GM18873 (cell line): ENCODE data around the gene LRRC41.
"Not testable (repeated sequence)": the region's sequence is repeated elsewhere in the genome, so short reads cannot be mapped to it uniquely, and the experiment has no call there.

Experiments
- ATAC-seq: cut with Tn5 transposase; IDR thresholded peaks from one replicate; pipeline ENCODE4 v1.9.1; 2021; ENCODE audit warnings: mild to moderate bottlenecking, moderate library complexity, moderate number of reproducible peaks; ENCODE audit not compliant: unreplicated experiment, low FRiP score

Gene LRRC41

DNA sequence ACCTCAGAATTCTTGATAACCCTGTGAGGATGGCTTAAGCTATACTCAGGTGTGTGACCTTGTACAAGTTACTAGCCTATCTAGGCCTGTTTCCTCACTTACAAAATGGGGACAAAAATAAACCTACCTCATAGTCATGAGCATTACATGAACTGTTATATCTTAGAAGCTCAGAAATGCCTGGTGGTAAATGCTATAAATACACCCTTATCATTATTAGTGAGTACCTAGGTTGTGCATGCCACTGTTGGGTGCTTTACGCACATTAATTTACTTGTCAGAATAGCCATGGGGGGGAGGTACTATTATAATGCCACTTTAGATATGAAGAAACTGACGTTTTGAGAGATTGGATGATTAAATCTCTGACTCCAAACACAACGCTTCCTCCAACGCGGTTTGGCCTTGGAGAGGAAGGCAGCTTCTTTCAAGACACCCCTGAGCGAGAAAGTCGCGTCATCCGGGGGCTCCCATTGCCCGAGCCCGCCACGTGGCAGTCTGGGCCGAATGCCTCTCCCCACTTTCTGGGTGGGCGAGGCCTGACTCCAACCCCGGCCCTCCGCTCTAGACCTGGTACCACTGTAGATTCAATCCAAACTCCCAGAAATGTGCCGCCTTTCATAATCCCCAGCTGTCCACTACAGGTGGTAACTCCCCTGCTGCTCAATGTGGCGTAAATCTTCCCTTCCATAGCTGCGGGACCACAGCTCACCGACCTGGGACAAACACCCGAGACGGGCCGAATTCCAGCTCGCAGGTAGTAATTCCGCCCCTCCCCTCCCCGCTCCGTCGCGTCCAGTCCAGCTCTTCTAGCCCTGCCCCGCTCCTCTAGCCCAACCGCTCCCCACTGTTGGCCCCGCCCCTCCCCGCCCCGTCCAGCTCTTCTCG is 56.6 kb downstream of the LRRC41 start:
- ATAC-seq = peak; percentile 21

DNA sequence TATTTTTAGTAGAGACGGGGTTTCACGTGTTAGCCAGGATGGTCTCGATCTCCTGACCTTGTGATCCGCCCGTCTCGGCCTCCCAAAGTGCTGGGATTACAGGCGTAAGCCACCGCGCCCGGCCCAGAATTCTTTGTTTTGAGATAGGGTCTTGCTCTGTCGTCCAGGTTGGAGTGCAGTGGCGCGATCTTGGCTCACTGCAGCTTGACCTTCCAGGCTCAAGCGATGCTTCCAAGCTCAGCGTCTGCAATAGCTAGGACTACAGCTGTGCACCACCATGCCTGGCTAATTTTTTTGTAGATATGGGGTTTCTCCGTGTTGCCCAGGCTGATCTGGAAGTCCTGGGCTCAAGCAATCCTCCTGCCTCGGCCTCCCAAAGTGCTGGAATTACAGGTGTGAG is 57.3 kb downstream of the LRRC41 start:
- not testable (repeated sequence) for ATAC-seq

DNA sequence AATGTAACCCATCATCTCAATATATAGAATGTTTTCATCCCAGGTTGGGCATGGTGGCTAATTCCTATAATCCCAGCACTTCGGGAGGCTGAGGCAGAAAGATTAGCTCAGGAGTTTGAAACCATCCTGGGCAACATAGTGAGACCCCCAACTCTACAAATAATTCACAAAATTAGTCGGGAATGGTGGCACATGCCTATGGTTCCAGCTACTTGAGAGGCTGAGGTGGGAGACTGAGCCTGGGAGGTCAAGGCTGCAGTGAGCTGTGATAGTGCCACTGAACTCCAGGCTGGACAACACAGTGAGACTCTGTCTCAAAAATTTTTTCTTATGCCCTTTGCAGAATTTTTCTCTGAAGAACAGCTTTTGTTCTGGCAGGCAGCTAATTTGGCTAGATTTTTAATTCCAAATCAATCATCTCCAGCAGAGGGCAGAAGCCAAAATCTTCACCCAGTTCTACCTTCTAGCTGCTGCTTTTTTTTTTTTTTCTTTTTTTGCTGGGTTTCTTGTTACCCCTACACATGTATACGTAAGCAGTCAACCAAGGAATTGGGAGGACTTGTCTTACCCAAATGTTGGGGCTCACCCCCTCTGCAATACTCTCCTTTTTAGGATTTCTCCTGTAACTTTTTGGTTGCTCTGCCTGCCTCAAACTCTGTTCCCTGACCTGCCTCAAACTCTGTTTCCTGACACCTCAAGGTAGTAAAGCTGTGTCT is 58.6 kb downstream of the LRRC41 start:
- no peak for ATAC-seq

DNA sequence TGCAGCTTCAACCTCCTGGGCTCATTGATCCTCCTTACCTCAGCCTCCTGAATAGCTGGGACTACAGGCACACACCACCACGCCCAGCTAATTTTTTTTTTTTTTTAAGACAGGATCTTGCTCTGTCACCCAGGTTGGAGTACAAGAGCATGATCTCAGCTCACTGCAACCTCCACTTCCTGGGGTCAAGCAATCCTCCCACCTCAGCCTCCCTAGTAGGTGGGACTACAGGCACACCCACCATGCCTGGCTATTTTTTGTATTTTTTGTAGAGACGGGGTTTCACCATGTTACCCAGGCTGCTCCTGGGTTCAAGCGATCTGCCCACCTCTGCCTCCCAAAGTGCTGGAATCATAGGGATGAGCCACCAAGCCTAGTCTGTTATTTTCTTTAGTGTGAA is 59.6 kb downstream of the LRRC41 start:
- ATAC-seq = not testable (repeated sequence)

DNA sequence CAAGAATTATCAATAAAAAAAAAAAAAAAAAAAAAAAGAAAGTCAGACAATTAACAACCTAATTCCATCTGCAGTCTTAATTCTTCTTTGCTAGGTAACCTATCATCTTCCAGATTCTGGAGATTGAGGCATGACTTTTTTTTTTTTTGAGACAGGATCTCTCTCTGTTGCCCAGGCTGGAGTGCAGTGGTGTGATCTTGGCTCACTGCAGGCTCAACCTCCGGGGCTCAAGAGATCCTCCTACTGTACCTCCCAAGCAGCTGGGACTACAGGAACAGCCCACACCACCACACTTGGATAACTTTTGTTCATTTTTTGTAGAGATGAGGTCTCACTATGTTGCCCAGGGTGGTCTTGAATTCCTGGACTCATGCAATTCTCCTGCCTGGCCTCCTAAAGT is 60.5 kb downstream of the LRRC41 start:
- ATAC-seq = no peak

DNA sequence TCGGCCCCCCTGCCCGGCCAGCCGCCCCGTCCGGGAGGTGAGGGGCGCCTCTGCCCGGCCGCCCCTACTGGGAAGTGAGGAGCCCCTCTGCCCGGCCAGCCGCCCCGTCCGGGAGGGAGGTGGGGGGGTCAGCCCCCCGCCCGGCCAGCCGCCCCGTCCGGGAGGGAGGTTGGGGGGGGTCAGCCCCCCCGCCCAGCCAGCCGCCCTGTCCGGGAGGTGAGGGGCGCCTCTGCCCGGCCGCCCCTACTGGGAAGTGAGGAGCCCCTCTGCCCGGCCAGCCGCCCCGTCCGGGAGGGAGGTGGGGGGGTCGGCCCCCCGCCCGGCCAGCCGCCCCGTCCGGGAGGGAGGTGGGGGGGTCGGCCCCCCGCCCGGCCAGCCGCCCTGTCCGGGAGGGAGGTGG is 61.7 kb downstream of the LRRC41 start:
- not testable (repeated sequence) for ATAC-seq

DNA sequence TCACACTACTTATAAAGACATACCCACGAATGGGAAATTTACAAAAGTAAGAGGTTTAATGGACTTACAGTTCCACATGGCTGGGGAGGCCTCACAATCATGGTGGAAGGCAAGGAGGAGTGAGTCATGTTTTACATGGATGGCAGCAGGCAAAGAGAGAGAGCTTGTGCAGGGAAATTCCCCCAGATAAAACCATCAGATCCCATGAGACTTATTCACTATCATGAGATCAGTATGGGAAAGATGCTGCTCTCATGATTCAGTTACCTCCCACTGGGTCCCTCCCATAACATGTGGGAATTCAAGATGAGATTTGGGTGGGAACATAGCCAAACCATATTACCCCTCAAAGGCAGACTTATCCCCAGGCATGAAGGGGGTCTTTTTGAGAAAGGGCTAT is 64.6 kb downstream of the LRRC41 start:
- not testable (repeated sequence) for ATAC-seq

DNA sequence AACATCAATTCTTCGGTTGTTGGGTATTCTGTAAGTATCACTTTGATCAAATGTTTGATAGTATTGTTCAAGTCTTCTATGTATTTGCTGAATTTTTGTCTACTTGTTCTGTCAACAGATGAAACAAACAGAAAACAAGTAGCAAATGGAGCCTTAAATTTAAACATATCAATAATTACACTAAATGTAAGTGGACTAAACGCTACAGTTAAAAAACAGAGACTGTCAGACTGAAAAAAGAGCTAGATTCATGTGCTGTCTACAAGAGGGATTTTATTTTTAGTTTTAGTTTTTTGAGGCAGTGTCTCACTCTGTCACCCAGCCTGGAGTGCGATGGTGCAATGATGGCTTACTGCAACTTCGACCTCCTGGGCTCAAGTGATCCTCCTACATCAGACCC is 66.5 kb downstream of the LRRC41 start:
- ATAC-seq = no peak

DNA sequence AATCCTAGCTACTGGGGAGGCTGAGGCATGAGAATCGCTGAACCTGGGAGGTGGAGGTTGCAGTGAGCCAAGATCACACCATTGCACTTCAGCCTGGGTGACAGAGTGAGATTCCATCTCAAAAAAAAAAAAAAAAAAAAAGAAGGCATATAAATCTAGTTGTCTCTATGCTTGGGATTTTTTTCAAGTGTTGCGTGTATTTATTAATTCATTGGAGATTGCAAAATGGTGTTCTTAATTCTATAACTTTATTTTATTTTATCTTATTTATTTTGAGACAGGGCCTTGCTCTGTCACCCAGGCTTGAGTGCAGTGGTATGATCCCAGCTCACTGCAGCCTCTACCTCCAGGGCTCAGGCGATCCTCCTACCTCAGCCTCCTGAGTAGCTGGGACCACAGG is 72.2 kb downstream of the LRRC41 start:
- ATAC-seq = not testable (repeated sequence)
